ENCODE measurements around the gene FITM1.
A peak's percentile ranks its signal among the peaks of the same experiment; 100 is the strongest.

Gene FITM1

DNA sequence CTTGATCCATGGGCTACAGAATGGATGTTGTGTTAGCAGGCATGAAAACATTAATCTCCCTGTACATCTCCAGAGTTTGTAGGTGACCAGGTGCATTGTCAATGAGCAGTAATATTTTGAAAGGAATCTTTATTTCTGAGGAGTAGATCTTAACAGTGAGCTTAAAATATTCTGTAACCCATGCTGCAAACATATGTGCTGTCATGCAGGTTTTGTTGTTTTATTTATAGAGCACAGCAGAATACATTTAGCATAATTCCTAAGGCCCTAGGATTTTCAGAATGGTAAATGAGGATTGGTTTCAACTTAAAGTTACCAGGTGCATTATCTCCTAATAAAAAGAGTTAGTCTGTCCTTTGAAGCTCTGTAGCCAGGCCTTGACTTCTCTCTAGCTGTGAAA is 3.5 kb upstream of the FITM1 start:
- no peak overlapping the region for H3K4me3 ChIP-seq (ENCODE audit: low read depth in 1 of 2, low read length in 2 of 2)

DNA sequence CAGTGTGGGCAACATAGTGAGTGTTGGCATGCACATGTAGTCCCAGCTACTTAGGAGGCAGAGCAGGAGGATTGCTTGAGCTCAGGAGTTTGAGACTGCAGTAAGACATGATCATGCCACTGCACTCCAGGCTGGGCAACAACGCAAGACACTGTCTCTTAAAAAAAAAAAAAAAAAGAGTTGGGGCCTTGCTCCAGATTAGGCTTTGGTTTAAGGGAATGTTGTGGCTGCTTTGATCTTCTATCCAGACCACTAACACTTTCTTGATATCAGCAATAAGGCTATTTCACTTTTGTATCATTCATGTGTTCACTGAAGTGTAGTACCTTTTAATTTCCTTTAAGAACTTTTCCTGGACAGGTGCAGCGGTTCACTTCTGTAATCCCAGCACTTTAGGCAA is 2.8 kb upstream of the FITM1 start:
- H3K4me1 ChIP-seq (ENCODE audit: insufficient read depth, low read length): no peaks in the 10 kb centered on the region
- H3K27me3 ChIP-seq (ENCODE audit: control insufficient read depth in 1 of 2, insufficient read depth in 2 of 2, low read length in 2 of 2): no peaks in the 10 kb centered on the region
- no peaks in the 10 kb centered on the region for H3K9me3 ChIP-seq (ENCODE audit: low read length)
- no peak overlapping the region for H3K9ac ChIP-seq (ENCODE audit: low read length)
- no peak overlapping the region for H3K27ac ChIP-seq (ENCODE audit: low read depth, low read length)
- H3K36me3 ChIP-seq (ENCODE audit: insufficient read depth, low read length): peaks cover 12% of the 10 kb centered on the region
- no peak overlapping the region for H3K4me3 ChIP-seq (ENCODE audit: low read depth in 1 of 2, low read length in 2 of 2)

More for the DNA sequence above, 3.5 kb upstream of the FITM1 start:
- Histone ChIP-seq H3K9me3 (ENCODE audit: low read length) (no peaks in the 10 kb centered on the region), H3K9ac (ENCODE audit: low read length) (no peak overlapping the region), H3K36me3 (ENCODE audit: insufficient read depth, low read length) (peaks cover 12% of the 10 kb centered on the region), H3K27me3 (ENCODE audit: control insufficient read depth in 1 of 2, insufficient read depth in 2 of 2, low read length in 2 of 2) (no peaks in the 10 kb centered on the region), H3K27ac (ENCODE audit: low read depth, low read length) (no peak overlapping the region), H3K4me1 (ENCODE audit: insufficient read depth, low read length) (no peaks in the 10 kb centered on the region)

DNA sequence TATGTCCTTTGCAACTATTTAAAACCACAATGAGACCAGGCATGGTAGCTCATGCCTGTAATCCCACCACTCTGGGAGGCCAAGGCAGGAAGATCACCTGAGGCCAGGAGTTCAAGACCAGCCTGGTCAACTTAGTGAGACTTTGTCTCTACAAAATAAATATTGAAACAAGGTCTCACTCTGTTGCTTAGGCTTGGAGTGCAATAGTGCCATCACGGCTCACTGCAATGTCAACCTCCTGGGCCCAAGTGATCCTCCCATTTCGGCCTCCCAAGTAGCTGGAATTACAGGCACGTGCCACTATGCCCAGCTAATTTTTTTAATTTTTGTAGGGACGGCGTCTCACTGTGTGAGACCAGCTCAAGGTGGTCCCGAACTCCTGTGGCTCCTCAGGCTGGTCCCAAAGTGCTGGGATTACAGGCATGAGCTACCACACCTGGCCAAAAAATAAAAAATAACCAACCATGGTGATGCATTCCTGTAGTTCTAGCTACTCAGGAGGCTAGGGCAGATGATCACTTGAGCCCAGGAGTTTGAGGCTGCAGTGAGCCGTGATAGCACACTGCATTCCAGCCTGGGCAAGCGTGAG is 955 bp upstream of the FITM1 start:
- Histone ChIP-seq H3K9me3 (ENCODE audit: low read length) (no peaks in the 10 kb centered on the region), H3K9ac (ENCODE audit: low read length) (no peak overlapping the region), H3K4me1 (ENCODE audit: insufficient read depth, low read length) (no peaks in the 10 kb centered on the region), H3K36me3 (ENCODE audit: insufficient read depth, low read length) (no peaks in the 10 kb centered on the region), H3K27me3 (ENCODE audit: control insufficient read depth in 1 of 2, insufficient read depth in 2 of 2, low read length in 2 of 2) (no peaks in the 10 kb centered on the region), H3K4me3 (ENCODE audit: low read depth in 1 of 2, low read length in 2 of 2) (no peak overlapping the region), H3K27ac (ENCODE audit: low read depth, low read length) (no peak overlapping the region)

DNA sequence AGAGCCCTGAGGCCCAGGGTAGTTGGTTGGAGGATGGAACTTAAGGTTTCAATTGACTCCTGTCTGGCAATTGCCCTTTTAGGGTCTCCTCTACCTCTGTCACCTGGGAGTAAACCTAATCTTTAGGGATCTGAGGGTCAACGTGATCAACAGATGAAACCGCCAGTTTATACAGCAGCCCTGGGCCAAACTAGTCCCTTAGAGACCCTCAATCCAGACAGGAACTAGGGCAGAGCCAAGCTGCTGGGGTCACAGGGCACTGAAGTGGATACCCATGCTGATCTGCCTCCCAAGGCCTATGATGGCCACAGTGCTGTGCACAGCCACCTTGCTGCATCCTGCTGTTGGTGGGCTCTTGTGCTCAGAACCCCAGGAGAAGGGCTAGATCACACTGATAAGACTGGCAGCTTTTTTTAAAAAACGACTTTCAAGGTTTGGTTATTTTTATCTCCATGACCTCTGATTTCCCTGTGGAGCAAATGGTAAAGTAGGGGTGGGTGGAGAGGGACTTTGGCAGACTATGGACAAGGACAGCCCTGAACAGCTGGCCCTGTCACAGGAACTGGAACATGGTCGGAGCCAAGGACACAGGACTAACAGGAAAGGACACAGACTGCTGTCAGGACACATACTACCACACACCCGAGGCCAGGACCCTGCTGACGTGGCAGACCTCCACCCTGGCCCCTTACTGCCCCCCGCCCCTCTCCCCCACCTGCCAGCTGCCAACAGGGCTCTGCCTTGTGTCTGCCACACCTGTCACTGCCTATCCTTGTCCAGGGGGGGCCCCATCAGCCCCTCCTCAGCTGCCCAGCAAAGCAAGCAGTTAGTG is 474 bp downstream of the FITM1 start:
- Histone ChIP-seq H3K27me3 (ENCODE audit: control insufficient read depth in 1 of 2, insufficient read depth in 2 of 2, low read length in 2 of 2) (no peaks in the 10 kb centered on the region), H3K9me3 (ENCODE audit: low read length) (no peaks in the 10 kb centered on the region), H3K9ac (ENCODE audit: low read length) (no peak overlapping the region), H3K27ac (ENCODE audit: low read depth, low read length) (no peak overlapping the region), H3K36me3 (ENCODE audit: insufficient read depth, low read length) (no peaks in the 10 kb centered on the region), H3K4me1 (ENCODE audit: insufficient read depth, low read length) (peaks cover 5% of the 10 kb centered on the region), H3K4me3 (ENCODE audit: low read depth in 1 of 2, low read length in 2 of 2) (no peak overlapping the region)

DNA sequence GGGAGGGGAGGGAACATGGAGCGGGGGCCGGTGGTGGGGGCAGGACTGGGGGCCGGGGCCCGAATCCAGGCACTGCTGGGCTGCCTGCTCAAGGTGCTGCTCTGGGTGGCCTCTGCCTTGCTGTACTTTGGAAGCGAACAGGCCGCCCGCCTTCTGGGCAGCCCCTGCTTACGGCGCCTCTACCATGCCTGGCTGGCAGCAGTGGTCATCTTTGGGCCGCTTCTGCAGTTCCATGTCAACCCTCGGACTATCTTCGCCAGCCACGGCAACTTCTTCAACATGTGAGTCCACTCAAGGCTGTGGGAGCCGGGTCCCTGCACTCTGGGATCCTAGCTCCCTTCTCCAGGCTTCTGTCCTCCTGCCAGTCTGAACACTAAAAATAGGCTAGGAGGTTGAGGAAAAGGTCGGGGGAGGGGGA is 1.1 kb downstream of the FITM1 start:
- H3K4me3 ChIP-seq (ENCODE audit: low read depth in 1 of 2, low read length in 2 of 2): no peak overlapping the region
- no peak overlapping the region for H3K27ac ChIP-seq (ENCODE audit: low read depth, low read length)
- H3K9ac ChIP-seq (ENCODE audit: low read length): no peak overlapping the region
- H3K27me3 ChIP-seq (ENCODE audit: control insufficient read depth in 1 of 2, insufficient read depth in 2 of 2, low read length in 2 of 2): no peaks in the 10 kb centered on the region
- peaks cover 6% of the 10 kb centered on the region for H3K4me1 ChIP-seq (ENCODE audit: insufficient read depth, low read length)
- no peaks in the 10 kb centered on the region for H3K36me3 ChIP-seq (ENCODE audit: insufficient read depth, low read length)
- H3K9me3 ChIP-seq (ENCODE audit: low read length): no peaks in the 10 kb centered on the region

DNA sequence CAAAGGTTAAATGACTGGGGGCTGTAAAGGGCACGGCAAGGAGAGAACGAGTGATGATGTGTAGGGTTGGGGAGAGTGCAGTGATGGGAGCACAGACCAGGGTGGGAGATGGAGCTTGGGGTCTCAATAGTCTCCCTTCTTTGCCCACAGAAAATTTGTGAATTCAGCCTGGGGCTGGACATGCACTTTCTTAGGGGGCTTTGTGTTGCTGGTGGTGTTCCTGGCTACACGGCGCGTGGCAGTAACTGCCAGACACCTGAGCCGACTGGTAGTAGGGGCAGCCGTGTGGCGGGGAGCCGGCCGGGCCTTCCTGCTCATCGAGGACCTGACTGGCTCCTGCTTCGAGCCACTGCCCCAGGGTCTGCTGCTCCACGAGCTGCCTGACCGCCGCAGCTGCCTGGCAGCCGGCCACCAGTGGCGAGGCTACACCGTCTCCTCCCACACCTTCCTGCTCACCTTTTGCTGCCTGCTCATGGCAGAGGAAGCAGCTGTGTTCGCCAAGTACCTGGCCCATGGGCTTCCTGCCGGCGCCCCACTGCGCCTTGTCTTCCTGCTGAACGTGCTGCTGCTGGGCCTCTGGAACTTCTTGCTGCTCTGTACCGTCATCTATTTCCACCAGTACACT is 1.7 kb downstream of the FITM1 start:
- H3K36me3 ChIP-seq (ENCODE audit: insufficient read depth, low read length): peaks cover under 1% of the 10 kb centered on the region
- H3K4me1 ChIP-seq (ENCODE audit: insufficient read depth, low read length): peaks cover 12% of the 10 kb centered on the region
- H3K27ac ChIP-seq (ENCODE audit: low read depth, low read length): no peak overlapping the region
- H3K27me3 ChIP-seq (ENCODE audit: control insufficient read depth in 1 of 2, insufficient read depth in 2 of 2, low read length in 2 of 2): no peaks in the 10 kb centered on the region
- no peak overlapping the region for H3K9ac ChIP-seq (ENCODE audit: low read length)
- no peaks in the 10 kb centered on the region for H3K9me3 ChIP-seq (ENCODE audit: low read length)
- H3K4me3 ChIP-seq (ENCODE audit: low read depth in 1 of 2, low read length in 2 of 2): no peak overlapping the region

DNA sequence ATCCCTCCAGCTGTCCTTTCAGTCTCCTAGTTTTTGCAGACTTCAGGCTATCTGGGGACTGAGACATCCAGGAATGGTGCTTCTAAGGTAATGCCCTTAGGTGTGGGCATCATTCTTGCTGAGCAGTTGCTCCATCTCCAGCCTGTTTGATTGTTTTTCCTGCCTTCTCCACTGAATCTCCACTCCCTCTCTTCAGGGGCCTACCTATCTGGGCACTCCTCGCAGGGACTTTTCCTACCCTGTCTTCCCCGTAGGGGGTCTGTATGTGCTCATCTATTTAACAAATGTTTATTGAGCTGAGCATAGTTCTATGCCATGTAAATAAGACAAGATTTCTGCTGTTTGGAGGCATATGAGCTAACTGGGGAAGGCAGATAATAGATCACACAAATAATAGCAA is 2.5 kb downstream of the FITM1 start:
- Histone ChIP-seq H3K27ac (ENCODE audit: low read depth, low read length) (no peak overlapping the region), H3K4me3 (ENCODE audit: low read depth in 1 of 2, low read length in 2 of 2) (no peak overlapping the region), H3K27me3 (ENCODE audit: control insufficient read depth in 1 of 2, insufficient read depth in 2 of 2, low read length in 2 of 2) (no peaks in the 10 kb centered on the region), H3K36me3 (ENCODE audit: insufficient read depth, low read length) (peaks cover 9% of the 10 kb centered on the region), H3K4me1 (ENCODE audit: insufficient read depth, low read length) (peaks cover 17% of the 10 kb centered on the region), H3K9me3 (ENCODE audit: low read length) (no peaks in the 10 kb centered on the region), H3K9ac (ENCODE audit: low read length) (no peak overlapping the region)

DNA sequence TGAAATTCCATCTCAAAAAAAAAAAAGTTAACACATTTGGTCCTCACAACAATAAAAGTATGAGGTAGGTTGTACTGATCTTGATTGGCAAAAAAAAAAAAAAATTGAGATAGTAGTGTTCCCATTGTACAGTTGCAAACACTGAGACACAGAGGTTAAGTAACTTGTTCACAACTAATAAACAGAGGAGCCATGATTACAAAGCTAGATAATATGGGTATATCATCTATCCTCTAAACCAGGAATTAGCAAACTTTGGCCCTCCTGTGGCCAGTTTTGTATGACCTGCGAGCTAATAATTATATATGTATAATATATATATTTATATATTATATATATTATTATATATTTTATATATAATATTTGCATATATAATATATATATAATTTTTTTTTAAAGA is 3.3 kb downstream of the FITM1 start:
- H3K4me3 ChIP-seq (ENCODE audit: low read depth in 1 of 2, low read length in 2 of 2): no peak overlapping the region
- peaks cover 16% of the 10 kb centered on the region for H3K36me3 ChIP-seq (ENCODE audit: insufficient read depth, low read length)
- no peaks in the 10 kb centered on the region for H3K9me3 ChIP-seq (ENCODE audit: low read length)
- H3K27ac ChIP-seq (ENCODE audit: low read depth, low read length): no peak overlapping the region
- H3K4me1 ChIP-seq (ENCODE audit: insufficient read depth, low read length): peaks cover 17% of the 10 kb centered on the region
- H3K27me3 ChIP-seq (ENCODE audit: control insufficient read depth in 1 of 2, insufficient read depth in 2 of 2, low read length in 2 of 2): no peaks in the 10 kb centered on the region
- H3K9ac ChIP-seq (ENCODE audit: low read length): no peak overlapping the region

DNA sequence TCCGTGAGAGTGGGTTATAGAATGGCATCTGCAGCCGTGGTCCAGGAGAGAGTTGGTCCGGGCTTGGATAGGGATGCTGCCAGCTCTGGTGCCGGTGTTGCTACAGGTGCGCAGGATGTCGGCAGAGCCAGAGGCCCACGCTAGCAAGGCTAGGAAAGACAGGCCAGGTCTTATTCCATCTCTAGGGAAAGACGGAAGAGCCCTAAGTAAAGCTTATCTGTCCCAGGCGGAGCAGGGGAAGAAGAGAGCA is 5.0 kb downstream of the FITM1 start:
- Histone ChIP-seq H3K9me3 (ENCODE audit: low read length) (no peaks in the 10 kb centered on the region), H3K4me3 (ENCODE audit: low read depth in 1 of 2, low read length in 2 of 2) (peak overlapping the region; percentile 63 to 85), H3K36me3 (ENCODE audit: insufficient read depth, low read length) (peaks cover 27% of the 10 kb centered on the region), H3K27ac (ENCODE audit: low read depth, low read length) (peak overlapping the region; percentile 76), H3K9ac (ENCODE audit: low read length) (no peak overlapping the region), H3K4me1 (ENCODE audit: insufficient read depth, low read length) (peaks cover 17% of the 10 kb centered on the region), H3K27me3 (ENCODE audit: control insufficient read depth in 1 of 2, insufficient read depth in 2 of 2, low read length in 2 of 2) (no peaks in the 10 kb centered on the region)

DNA sequence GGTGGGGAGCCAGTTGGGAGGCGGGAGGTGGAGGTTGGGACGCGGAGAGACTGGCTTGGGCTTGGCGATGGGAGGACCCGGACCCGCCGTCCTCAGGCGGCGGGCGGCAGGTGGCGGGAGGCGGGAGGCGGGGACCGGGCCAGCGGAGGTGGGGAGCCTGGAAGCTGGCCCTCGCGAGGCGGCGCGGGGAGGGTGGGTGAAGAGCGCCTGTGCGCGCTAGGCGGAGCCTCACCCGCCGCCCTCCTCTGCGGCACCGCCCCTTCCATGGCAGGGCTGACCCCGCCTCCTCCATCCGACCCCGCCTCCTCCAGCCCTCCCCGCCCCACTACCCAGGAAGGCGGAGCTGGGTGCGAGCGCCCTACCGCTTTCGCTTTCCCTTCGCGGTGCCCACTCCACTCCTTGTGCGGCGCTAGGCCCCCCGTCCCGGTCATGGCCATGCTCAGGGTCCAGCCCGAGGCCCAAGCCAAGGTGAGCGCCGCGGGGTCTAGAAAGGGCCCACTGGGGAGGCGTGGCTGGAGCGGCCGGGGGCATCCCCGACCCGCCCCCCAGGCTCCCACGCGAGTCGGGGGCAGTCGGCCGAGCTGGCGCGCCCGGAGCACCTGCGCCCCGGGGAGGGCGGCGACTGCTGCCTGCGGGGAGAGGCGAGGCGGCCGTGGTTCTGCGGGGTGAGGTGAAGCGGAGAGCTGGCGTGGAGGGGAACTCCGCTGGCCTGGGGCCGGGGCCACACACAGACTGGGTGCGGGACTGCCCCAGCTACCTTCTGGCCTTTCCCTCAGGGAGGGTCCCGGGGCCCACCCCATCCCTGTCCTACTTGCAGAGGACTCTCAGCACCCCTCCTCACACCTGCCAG is 5.6 kb downstream of the FITM1 start, which contains the start of gene PSME1:
PSME1 (plus strand) TSS at position 361 of the 850 bp plus-strand sequence; CDS start at position 430, 69 bp downstream.
- H3K27ac ChIP-seq (ENCODE audit: low read depth, low read length): peak within 1 kb of the TSS; percentile 99
- H3K4me3 ChIP-seq (ENCODE audit: low read depth in 1 of 2, low read length in 2 of 2): peak within 1 kb of the TSS; percentile 63 to 85
- no peaks in the 10 kb centered on the region for H3K9me3 ChIP-seq (ENCODE audit: low read length)
- peaks cover 17% of the 10 kb centered on the region for H3K4me1 ChIP-seq (ENCODE audit: insufficient read depth, low read length)
- peak within 1 kb of the TSS; percentile 49 for H3K9ac ChIP-seq (ENCODE audit: low read length)
- H3K27me3 ChIP-seq (ENCODE audit: control insufficient read depth in 1 of 2, insufficient read depth in 2 of 2, low read length in 2 of 2): no peaks in the 10 kb centered on the region
- H3K36me3 ChIP-seq (ENCODE audit: insufficient read depth, low read length): peaks cover 27% of the 10 kb centered on the region

Data from muscle layer of colon (tissue), 2 donors.